OCI-LY1 (cell line): ENCODE measurements around the gene CSNK2A1.

Source experiments
- CTCF ChIP-seq: fragments of 200-600 bp; sonication (generic), shearing (Covaris generic); IDR thresholded peaks from 2 replicates; pipeline ENCODE4 v1.5.1; 2017; ENCODE audit warnings: mild to moderate bottlenecking, antibody characterized with exemption, low read length, moderate library complexity, mixed read lengths
- EZH2 ChIP-seq: fragments of 200-600 bp; sonication (generic), shearing (Covaris generic); IDR thresholded peaks from 2 replicates; pipeline ENCODE4 v1.8.0; 2017; ENCODE audit warnings: borderline replicate concordance, mixed run types, mild to moderate bottlenecking, antibody characterized with exemption, low read length, moderate library complexity, mixed read lengths

GRCh38 chr20:573414-574296 lies 30.1 kb upstream of the CSNK2A1 start:
- no peak for TF ChIP-seq CTCF
- TF ChIP-seq EZH2 = no peak
